ENCODE data around the gene UBE2V1.
"Not testable (repeated sequence)": the region's sequence is repeated elsewhere in the genome, so short reads cannot be mapped to it uniquely, and the experiment has no call there.

Gene UBE2V1

DNA sequence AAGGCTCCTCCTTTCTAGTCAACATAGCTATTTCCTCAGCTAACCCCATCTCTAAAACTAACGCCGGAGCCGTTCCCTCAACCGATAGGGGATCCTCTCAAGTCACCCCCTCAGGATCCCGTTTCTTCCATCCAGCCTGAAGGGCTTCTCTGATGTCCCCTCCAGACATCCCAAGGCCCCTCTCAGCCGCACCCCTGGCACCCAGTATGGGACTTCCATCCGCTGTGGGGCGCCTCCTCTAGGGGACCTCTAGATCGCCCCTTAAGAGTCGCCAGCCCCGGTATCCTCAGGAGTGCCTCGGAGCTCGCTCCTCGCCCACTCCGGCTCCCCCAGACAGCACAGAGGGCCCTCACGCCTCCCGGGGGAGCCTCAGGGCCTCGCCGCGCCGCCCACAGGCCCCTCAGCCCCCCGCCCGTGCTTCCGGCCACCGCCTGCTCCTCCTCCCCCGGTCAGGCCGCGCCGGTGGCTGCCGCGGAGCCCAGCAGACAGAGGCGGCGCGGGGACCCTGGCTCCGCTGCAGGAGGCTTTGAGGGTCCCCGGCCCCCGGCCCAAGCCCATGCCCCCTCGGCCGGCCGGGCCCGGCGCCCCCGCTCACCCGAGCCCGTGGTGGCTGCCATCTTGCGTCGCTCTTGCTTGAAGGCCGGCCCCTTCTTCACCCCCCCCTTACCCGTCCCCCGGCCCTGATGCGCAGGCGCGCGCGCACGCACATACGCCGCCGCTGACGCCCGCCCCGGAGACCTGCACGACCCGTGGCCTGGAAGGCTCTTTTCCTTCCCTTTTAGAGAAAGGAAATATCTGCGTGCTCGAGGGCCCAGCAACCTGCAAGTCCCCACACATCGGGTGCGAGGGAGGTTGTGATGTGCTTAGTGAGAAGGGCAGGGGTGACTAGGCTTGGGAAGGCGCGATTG, at the start of gene UBE2V1:
UBE2V1 (minus strand) TSS at position 639 of the 908 bp plus-strand sequence; CDS start at position 617, 22 bp downstream.
- Histone ChIP-seq H3K9ac (ENCODE audit: low read depth in 1 of 2, low read length in 2 of 2) (peak within 1 kb of the TSS; percentile 90 to 95), H3K27ac (ENCODE audit: low read depth in 2 of 2, low read length in 2 of 2) (peak within 1 kb of the TSS; percentile 90 to 95), H3K9me3 (ENCODE audit: control insufficient read depth in 2 of 2, low read length in 2 of 2) (no peaks in the 10 kb centered on the region), H3K36me3 (ENCODE audit: control insufficient read depth in 2 of 2, insufficient read depth in 2 of 2, low read length in 2 of 2) (peaks cover 0 to 3% of the 10 kb centered on the region in 2 donors), H3K4me3 (ENCODE audit: low read length in 2 of 2) (peak within 1 kb of the TSS; percentile 80 to 93), H3K27me3 (ENCODE audit: control insufficient read depth in 2 of 2, insufficient read depth in 2 of 2, low read length in 2 of 2) (no peaks in the 10 kb centered on the region), H3K4me1 (ENCODE audit: control insufficient read depth in 2 of 2, insufficient read depth in 2 of 2, low read length in 2 of 2) (peaks cover 56 to 60% of the 10 kb centered on the region in 2 donors)

DNA sequence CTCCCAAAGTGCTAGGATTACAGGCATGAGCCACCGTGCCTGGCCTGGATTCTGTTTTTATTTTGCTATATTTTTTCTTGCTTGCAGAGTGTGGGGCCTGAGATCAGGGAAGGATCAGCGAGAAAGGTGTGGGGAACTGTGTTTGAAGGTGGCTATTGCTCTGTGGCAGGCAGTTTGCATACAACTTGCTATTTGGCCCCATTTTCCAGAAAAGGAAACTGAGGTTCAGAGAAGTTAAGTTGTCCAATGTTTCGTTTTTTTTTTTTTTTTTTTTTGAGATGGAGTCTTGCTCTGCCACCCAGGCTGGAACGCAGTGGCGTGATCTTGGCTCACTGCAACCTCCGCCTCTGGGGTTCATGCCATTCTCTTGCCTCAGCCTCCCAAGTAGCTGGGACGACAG, 48.5 kb upstream of the UBE2V1 start:
- H3K4me1 ChIP-seq (ENCODE audit: control insufficient read depth in 2 of 2, insufficient read depth in 2 of 2, low read length in 2 of 2); H3K27ac ChIP-seq (ENCODE audit: low read depth in 2 of 2, low read length in 2 of 2); H3K4me3 ChIP-seq (ENCODE audit: low read length in 2 of 2); H3K27me3 ChIP-seq (ENCODE audit: control insufficient read depth in 2 of 2, insufficient read depth in 2 of 2, low read length in 2 of 2); H3K9me3 ChIP-seq (ENCODE audit: control insufficient read depth in 2 of 2, low read length in 2 of 2); H3K36me3 ChIP-seq (ENCODE audit: control insufficient read depth in 2 of 2, insufficient read depth in 2 of 2, low read length in 2 of 2); H3K9ac ChIP-seq (ENCODE audit: low read depth in 1 of 2, low read length in 2 of 2): not testable (repeated sequence)

DNA sequence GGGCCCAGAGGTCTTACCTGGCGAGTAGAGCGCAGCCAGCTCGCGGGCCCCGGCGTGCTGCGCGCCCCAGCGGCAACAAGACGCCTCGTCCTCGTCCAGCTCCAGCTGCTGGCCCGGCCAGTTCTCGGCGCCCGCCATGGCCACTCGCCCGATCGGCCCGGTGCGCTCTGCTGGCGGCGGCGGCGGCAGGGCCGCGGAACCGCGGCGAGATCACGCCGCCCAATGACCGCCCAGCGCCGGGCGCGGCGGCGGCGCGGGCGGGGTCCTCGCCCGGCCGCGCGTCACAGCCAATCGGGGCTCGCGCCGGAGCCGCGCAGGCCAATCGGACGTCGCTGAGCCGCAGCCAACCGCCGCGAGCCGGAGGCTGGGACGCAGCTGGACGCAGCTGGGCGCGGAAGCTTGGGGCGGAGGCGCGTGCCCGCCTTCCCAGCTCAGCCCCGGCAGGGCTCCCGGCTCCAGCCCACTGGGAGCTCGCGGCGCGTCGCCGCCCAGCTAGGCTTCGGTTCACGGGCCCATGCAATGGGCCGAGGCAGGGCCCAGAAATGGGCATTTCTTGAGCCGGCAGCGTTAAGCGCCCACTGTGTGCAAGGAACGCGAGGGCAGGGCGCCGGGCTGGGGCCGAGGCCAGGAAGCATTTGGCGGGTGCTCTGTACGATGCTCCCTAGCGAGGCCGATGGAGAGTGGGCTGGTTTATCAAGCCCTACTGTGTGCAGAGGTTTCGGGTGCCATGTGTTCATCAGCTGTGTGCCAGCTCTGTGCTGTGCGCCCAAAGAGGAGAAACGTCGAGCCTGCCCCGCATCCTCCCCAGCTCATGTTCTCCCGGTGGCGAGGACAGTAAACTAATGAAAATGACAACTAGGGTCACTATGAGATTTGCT, 40.8 kb upstream of the UBE2V1 start, which contains the start of gene PEDS1:
PEDS1 (minus strand) TSS at position 224 of the 878 bp plus-strand sequence; CDS start at position 138, 86 bp downstream.
- peaks cover 40 to 43% of the 10 kb centered on the region in 2 donors for H3K4me1 ChIP-seq (ENCODE audit: control insufficient read depth in 2 of 2, insufficient read depth in 2 of 2, low read length in 2 of 2)
- H3K27me3 ChIP-seq (ENCODE audit: control insufficient read depth in 2 of 2, insufficient read depth in 2 of 2, low read length in 2 of 2), result no peaks in the 10 kb centered on the region
- H3K27ac ChIP-seq (ENCODE audit: low read depth in 2 of 2, low read length in 2 of 2), result peak within 1 kb of the TSS; percentile 90 to 91

DNA sequence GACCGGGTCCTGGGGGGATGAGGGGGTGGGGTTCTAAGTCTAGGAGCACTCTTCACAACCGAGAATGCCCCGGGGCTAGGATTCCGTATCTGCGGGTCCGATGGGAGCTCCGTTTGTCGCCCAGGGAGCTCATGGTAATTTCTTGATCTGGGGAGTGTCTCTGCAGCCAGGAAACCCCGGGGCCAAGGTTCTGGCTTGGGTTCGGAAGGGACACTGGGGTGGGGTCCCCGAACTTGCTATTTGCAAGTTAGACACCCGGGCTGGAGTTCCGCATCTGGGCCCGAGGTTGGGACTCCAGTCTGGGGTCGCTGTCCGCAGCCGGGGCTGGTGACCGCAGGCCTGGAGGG, 40.2 kb upstream of the UBE2V1 start:
- Histone ChIP-seq H3K9me3 (ENCODE audit: control insufficient read depth in 2 of 2, low read length in 2 of 2) (no peaks in the 10 kb centered on the region), H3K27me3 (ENCODE audit: control insufficient read depth in 2 of 2, insufficient read depth in 2 of 2, low read length in 2 of 2) (no peaks in the 10 kb centered on the region)

More for the DNA sequence above, 40.8 kb upstream of the UBE2V1 start, which contains the start of gene PEDS1:
- Histone ChIP-seq H3K36me3 (ENCODE audit: control insufficient read depth in 2 of 2, insufficient read depth in 2 of 2, low read length in 2 of 2) (peaks cover 0 to under 1% of the 10 kb centered on the region in 2 donors), H3K4me3 (ENCODE audit: low read length in 2 of 2) (peak within 1 kb of the TSS; percentile 83 to 88), H3K9me3 (ENCODE audit: control insufficient read depth in 2 of 2, low read length in 2 of 2) (no peaks in the 10 kb centered on the region), H3K9ac (ENCODE audit: low read depth in 1 of 2, low read length in 2 of 2) (peak within 1 kb of the TSS; percentile 91 to 99)

DNA sequence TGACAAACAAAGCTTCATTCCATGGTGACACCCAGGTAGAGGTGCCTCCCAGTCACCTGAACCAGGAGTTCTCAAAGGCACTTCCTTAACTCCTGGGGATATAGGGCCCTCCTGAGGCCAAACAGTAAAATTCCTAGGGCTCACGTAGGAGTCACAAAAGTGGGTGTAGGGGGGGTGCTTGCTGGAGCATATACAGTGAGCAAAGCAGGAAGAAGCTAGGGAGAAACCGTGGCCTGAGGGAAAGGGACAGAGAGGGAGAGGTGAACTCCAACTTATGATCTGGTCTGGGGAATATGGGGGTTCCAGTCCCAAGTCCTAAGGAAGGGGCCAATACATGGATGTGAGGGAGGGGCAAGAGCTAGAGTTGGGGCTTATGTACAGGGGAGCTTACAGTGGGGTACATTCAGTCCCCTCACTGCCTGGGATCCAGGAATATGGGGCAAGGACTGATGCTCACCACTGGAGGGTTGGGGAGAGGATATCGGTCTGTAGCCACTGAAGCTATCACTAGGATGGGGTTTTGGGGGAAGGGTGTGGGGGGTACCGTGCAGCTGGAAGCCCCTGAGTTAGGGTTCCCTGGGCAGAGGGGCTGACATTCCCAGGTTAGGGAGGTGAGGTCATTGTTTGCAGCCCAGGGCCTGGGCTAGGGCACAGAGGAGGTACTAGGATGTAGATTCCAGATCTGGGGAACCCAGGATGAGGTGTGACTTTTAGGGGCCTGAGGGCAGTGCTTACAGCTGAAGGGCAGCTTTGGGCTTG, 39.6 kb upstream of the UBE2V1 start:
- Histone ChIP-seq H3K4me1 (ENCODE audit: control insufficient read depth in 2 of 2, insufficient read depth in 2 of 2, low read length in 2 of 2) (peaks cover 40 to 43% of the 10 kb centered on the region in 2 donors), H3K4me3 (ENCODE audit: low read length in 2 of 2) (peak overlapping the region; percentile 83 to 88), H3K27ac (ENCODE audit: low read depth in 2 of 2, low read length in 2 of 2) (peak overlapping the region; percentile 90 to 91)

More for the DNA sequence above, 40.2 kb upstream of the UBE2V1 start:
- Histone ChIP-seq H3K27ac (ENCODE audit: low read depth in 2 of 2, low read length in 2 of 2) (peak overlapping the region; percentile 90 to 91), H3K4me1 (ENCODE audit: control insufficient read depth in 2 of 2, insufficient read depth in 2 of 2, low read length in 2 of 2) (peaks cover 40 to 43% of the 10 kb centered on the region in 2 donors), H3K4me3 (ENCODE audit: low read length in 2 of 2) (peak overlapping the region; percentile 83 to 88), H3K9ac (ENCODE audit: low read depth in 1 of 2, low read length in 2 of 2) (peak overlapping the region; percentile 91 to 99), H3K36me3 (ENCODE audit: control insufficient read depth in 2 of 2, insufficient read depth in 2 of 2, low read length in 2 of 2) (peaks cover 3 to 6% of the 10 kb centered on the region in 2 donors)

DNA sequence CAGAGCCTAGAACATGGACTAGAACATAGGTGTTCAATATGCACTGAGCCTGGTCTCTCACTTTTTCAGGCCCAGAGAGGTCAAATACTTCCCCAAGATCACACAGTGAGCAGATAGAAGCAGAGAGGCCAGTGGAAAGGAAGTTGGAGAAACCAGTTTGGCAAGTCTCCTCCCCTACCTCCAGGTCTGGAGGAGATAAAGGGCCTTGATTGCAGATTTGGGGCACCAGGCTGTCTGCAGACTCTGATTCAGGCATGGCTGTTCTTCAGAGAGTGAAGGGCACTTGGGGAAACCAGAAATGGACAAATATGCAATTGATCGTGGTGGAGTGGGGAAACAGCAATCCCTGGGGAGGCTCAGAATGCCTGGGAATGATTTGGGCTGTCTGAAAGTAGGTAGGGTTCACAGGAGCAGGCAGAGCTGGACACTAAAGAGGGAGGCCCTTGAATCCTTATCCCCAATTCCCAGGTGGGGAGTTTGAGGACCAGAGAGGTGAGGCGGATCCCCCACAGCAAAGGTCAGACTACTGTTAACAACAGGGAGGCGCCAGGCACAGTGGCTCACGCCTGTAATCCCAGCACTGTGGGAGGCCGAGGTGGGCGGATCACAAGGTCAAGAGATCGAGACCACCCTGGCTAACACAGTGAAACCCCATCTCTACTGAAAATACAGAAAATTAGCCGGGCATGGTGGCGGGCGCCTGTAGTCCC, 38.2 kb upstream of the UBE2V1 start:
- H3K9ac ChIP-seq (ENCODE audit: low read depth in 1 of 2, low read length in 2 of 2), result peak overlapping the region; percentile 4 to 47
- no peaks in the 10 kb centered on the region for H3K27me3 ChIP-seq (ENCODE audit: control insufficient read depth in 2 of 2, insufficient read depth in 2 of 2, low read length in 2 of 2)
- no peaks in the 10 kb centered on the region for H3K9me3 ChIP-seq (ENCODE audit: control insufficient read depth in 2 of 2, low read length in 2 of 2)
- peak overlapping the region; percentile 74 to 75 for H3K27ac ChIP-seq (ENCODE audit: low read depth in 2 of 2, low read length in 2 of 2)
- H3K4me1 ChIP-seq (ENCODE audit: control insufficient read depth in 2 of 2, insufficient read depth in 2 of 2, low read length in 2 of 2), result peaks cover 51 to 53% of the 10 kb centered on the region in 2 donors
- H3K36me3 ChIP-seq (ENCODE audit: control insufficient read depth in 2 of 2, insufficient read depth in 2 of 2, low read length in 2 of 2), result peaks cover 3 to 14% of the 10 kb centered on the region in 2 donors
- H3K4me3 ChIP-seq (ENCODE audit: low read length in 2 of 2), result peak overlapping the region; percentile 2 to 48

More for the DNA sequence above, 39.6 kb upstream of the UBE2V1 start:
- peaks cover 3 to 6% of the 10 kb centered on the region in 2 donors for H3K36me3 ChIP-seq (ENCODE audit: control insufficient read depth in 2 of 2, insufficient read depth in 2 of 2, low read length in 2 of 2)
- no peaks in the 10 kb centered on the region for H3K27me3 ChIP-seq (ENCODE audit: control insufficient read depth in 2 of 2, insufficient read depth in 2 of 2, low read length in 2 of 2)
- H3K9me3 ChIP-seq (ENCODE audit: control insufficient read depth in 2 of 2, low read length in 2 of 2), result no peaks in the 10 kb centered on the region
- H3K9ac ChIP-seq (ENCODE audit: low read depth in 1 of 2, low read length in 2 of 2), result peak overlapping the region; percentile 91 to 99

DNA sequence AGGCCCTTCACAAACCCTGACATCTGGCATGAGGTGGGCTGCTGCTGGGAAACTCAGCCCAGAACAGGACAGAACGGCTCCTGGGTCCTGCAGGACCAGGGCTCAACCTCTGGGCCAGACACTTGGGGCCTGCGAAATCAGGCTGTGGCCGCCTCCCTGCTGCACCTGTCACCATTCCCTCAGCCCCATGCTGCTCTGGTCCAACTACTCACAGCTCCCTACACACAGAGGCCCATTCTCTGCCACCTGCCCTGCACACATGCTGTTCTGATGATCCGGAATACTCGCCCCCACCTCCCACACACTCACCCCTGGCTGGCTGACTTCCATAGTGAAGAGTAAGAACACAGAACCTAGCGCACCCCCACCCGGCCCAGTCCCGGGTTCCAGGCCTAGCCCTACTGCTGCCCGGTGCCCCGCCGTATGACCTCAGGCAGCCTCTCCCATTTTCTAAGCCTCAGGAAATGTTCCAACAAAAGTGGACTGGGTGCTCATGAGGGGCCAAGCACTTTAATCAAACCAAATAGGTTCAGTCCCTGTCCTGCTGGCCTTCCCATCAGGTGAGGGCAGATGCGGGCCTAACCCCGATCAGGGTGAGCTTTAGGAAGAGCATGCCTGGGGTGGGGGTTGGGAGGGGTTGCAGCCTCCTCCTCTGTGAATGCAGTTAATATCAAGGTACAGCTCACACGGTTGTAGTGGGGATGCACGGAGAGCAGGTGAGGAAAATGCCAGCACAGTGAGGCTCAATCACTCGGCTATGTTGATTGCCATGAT, 36.7 kb upstream of the UBE2V1 start:
- Histone ChIP-seq H3K9ac (ENCODE audit: low read depth in 1 of 2, low read length in 2 of 2) (peak overlapping the region in 1 of 2 donors; percentile 18), H3K36me3 (ENCODE audit: control insufficient read depth in 2 of 2, insufficient read depth in 2 of 2, low read length in 2 of 2) (peaks cover 3 to 14% of the 10 kb centered on the region in 2 donors), H3K9me3 (ENCODE audit: control insufficient read depth in 2 of 2, low read length in 2 of 2) (no peaks in the 10 kb centered on the region), H3K27me3 (ENCODE audit: control insufficient read depth in 2 of 2, insufficient read depth in 2 of 2, low read length in 2 of 2) (no peaks in the 10 kb centered on the region), H3K4me3 (ENCODE audit: low read length in 2 of 2) (no peak overlapping the region), H3K27ac (ENCODE audit: low read depth in 2 of 2, low read length in 2 of 2) (peak overlapping the region in 1 of 2 donors; percentile 6), H3K4me1 (ENCODE audit: control insufficient read depth in 2 of 2, insufficient read depth in 2 of 2, low read length in 2 of 2) (peaks cover 53 to 55% of the 10 kb centered on the region in 2 donors)

DNA sequence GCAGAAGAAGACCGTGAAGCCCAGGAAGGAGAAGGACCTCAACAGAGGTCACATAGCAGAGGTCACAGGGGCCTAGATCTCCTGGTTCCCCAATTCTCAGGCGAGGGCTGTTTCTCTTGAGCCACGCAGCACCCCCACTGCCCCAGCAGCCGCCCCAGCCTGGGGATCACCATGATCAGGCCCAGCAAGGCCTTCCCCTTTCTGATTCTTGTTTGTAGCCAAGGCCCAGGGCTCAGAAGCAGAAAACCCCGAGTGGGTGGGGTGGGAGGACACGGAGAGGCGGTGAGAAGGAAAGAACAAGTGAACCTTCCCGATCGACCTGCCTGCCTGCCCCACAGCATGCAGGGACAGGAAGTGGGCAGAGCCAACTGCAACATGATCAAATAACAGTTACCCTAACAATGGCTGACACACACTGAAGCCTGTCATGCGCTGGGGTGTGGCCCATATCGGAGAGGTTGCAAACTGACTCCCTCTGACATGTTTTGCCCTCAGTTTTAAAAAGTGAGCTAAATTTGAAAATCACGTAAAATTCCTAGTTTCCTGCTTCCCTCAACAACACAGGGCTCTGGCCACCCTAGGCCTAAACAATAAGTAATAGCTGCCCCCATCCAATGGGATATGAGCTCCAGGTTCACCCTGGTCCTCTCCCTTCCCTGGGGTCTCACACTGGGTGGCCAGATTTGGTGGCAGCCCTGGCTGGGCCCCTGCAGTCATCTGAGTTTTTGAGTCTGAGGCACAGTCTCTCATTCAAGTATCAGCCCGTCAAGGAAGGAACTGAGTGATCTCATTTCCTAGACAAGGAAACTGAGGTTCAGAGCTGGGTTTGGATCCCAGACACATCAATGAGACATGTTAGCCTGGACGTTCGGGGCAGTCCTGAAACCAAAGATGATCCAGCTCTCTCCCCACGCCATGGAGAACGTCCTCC, 34.0 kb upstream of the UBE2V1 start:
- H3K4me1 ChIP-seq (ENCODE audit: control insufficient read depth in 2 of 2, insufficient read depth in 2 of 2, low read length in 2 of 2), result peaks cover 34 to 39% of the 10 kb centered on the region in 2 donors
- H3K27me3 ChIP-seq (ENCODE audit: control insufficient read depth in 2 of 2, insufficient read depth in 2 of 2, low read length in 2 of 2), result no peaks in the 10 kb centered on the region
- peaks cover 15 to 24% of the 10 kb centered on the region in 2 donors for H3K36me3 ChIP-seq (ENCODE audit: control insufficient read depth in 2 of 2, insufficient read depth in 2 of 2, low read length in 2 of 2)
- H3K9ac ChIP-seq (ENCODE audit: low read depth in 1 of 2, low read length in 2 of 2), result peak overlapping the region; percentile 37 to 41
- peak overlapping the region; percentile 52 to 75 for H3K27ac ChIP-seq (ENCODE audit: low read depth in 2 of 2, low read length in 2 of 2)
- peak overlapping the region in 1 of 2 donors; percentile 15 for H3K4me3 ChIP-seq (ENCODE audit: low read length in 2 of 2)
- no peaks in the 10 kb centered on the region for H3K9me3 ChIP-seq (ENCODE audit: control insufficient read depth in 2 of 2, low read length in 2 of 2)
